ENCODE measurements around the gene DLGAP1.

The DLGAP1 gene

DNA sequence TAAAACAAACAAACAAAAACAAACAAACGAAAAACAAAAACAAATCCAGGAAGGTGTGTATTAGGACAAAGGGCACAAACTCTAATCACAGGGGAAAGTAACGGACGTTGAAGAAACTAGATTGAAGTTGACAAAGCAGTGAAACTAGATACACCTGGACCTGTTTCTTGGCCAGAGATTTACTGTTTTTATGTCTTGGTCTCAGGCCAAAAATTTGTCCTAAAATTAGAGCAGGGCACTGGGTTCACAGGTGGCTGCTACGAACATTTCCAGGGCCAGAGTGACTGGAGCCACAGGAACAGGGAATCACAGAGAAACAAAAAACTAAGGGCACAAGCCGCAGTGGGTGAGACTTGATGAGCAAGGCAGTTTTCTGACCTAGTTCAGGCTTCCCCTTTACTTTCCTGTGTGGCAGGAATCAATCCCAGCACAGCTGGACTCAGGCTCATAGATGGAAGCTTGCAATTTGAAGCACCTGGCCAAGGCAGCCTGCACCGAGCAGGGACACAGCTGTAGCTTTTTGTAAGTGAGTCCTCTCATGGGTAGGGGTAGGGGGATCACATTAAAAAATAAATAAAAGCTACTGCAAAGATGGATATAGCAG lies 329.4 kb downstream of the DLGAP1 start:
- H3K9ac ChIP-seq (ENCODE audit: low read depth, low read length) = peak overlapping the region; percentile 19
- H3K27me3 ChIP-seq (ENCODE audit: control insufficient read depth, insufficient read depth, low read length) = no peaks in the 10 kb centered on the region
- peak overlapping the region; percentile 95 for H3K27ac ChIP-seq (ENCODE audit: low read depth, low read length)
- no peaks in the 10 kb centered on the region for H3K9me3 ChIP-seq (ENCODE audit: control insufficient read depth, insufficient read depth, low read length)
- H3K4me3 ChIP-seq (ENCODE audit: low read depth, low read length) = no peak overlapping the region
- peaks cover 78% of the 10 kb centered on the region for H3K4me1 ChIP-seq (ENCODE audit: control insufficient read depth, insufficient read depth, low read length)
- no peaks in the 10 kb centered on the region for H3K36me3 ChIP-seq (ENCODE audit: control insufficient read depth, insufficient read depth, low read length)

GRCh38 chr18:4125224-4125623 lies 329.9 kb downstream of the DLGAP1 start:
- Histone ChIP-seq H3K4me1 (ENCODE audit: control insufficient read depth, insufficient read depth, low read length) (peaks cover 79% of the 10 kb centered on the region), H3K4me3 (ENCODE audit: low read depth, low read length) (no peak overlapping the region), H3K9ac (ENCODE audit: low read depth, low read length) (peak overlapping the region; percentile 19)

DNA sequence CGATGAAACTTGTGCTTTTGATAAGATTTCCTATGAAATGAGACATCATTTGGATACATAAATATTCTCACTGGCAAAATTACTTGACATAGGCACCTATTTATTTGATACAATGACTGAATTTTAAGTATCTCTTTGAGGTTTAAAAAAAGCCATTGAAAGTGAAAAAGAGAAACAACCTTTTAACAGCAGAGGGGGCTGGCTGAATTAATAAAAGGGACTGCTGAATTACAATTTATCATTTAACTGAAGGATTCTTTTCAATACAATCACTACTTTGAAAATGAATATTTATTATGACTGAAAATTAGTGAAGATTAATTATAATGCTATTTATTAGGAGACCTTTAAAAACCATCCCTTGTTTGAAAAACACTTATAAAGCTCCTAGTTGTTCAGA lies 335.3 kb downstream of the DLGAP1 start:
- Histone ChIP-seq H3K9ac (ENCODE audit: low read depth, low read length) (peak overlapping the region; percentile 52), H3K27me3 (ENCODE audit: control insufficient read depth, insufficient read depth, low read length) (no peaks in the 10 kb centered on the region), H3K4me3 (ENCODE audit: low read depth, low read length) (peak overlapping the region; percentile 40; the same call in 1 of the 2 replicates), H3K4me1 (ENCODE audit: control insufficient read depth, insufficient read depth, low read length) (peaks cover 58% of the 10 kb centered on the region), H3K36me3 (ENCODE audit: control insufficient read depth, insufficient read depth, low read length) (no peaks in the 10 kb centered on the region), H3K9me3 (ENCODE audit: control insufficient read depth, insufficient read depth, low read length) (no peaks in the 10 kb centered on the region), H3K27ac (ENCODE audit: low read depth, low read length) (peak overlapping the region; percentile 96)

More at GRCh38 chr18:4125224-4125623, 329.9 kb downstream of the DLGAP1 start:
- no peaks in the 10 kb centered on the region for H3K9me3 ChIP-seq (ENCODE audit: control insufficient read depth, insufficient read depth, low read length)
- H3K36me3 ChIP-seq (ENCODE audit: control insufficient read depth, insufficient read depth, low read length) = no peaks in the 10 kb centered on the region
- no peaks in the 10 kb centered on the region for H3K27me3 ChIP-seq (ENCODE audit: control insufficient read depth, insufficient read depth, low read length)
- H3K27ac ChIP-seq (ENCODE audit: low read depth, low read length) = peak overlapping the region; percentile 95

- H3K27me3 ChIP-seq (ENCODE audit: control insufficient read depth, insufficient read depth, low read length) = no peaks in the 10 kb centered on the region
- H3K36me3 ChIP-seq (ENCODE audit: control insufficient read depth, insufficient read depth, low read length) = no peaks in the 10 kb centered on the region
- peak overlapping the region; percentile 52 for H3K9ac ChIP-seq (ENCODE audit: low read depth, low read length)
- peak overlapping the region; percentile 96 for H3K27ac ChIP-seq (ENCODE audit: low read depth, low read length)
- H3K4me1 ChIP-seq (ENCODE audit: control insufficient read depth, insufficient read depth, low read length) = peaks cover 52% of the 10 kb centered on the region
- peak overlapping the region; percentile 40; the same call in 1 of the 2 replicates for H3K4me3 ChIP-seq (ENCODE audit: low read depth, low read length)
- H3K9me3 ChIP-seq (ENCODE audit: control insufficient read depth, insufficient read depth, low read length) = no peaks in the 10 kb centered on the region
These were observed 335.9 kb downstream of the DLGAP1 start for GRCh38 chr18:4119127-4119648.

DNA sequence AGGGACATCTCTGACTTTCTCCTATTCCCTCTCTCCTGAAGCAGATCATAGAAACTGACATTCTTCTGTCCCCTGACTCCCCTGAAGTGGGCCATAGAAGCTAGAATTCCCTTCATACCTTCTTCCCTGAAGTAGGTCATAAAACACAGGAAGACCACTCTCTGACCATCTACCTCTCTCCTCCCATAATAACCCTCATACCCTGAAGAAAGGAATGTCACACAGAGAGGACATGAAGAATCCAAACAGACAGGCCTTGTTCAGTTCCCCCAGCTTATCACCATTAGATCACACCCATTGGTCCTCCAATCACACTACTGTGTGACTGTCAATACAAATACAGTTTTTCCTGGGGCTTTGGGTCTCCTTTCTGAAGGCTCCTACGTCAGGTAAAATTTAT lies 347.1 kb downstream of the DLGAP1 start:
- Histone ChIP-seq H3K27ac (ENCODE audit: low read depth, low read length) (peak overlapping the region; percentile 87), H3K27me3 (ENCODE audit: control insufficient read depth, insufficient read depth, low read length) (no peaks in the 10 kb centered on the region), H3K36me3 (ENCODE audit: control insufficient read depth, insufficient read depth, low read length) (no peaks in the 10 kb centered on the region), H3K4me3 (ENCODE audit: low read depth, low read length) (no peak overlapping the region), H3K4me1 (ENCODE audit: control insufficient read depth, insufficient read depth, low read length) (peaks cover 29% of the 10 kb centered on the region), H3K9ac (ENCODE audit: low read depth, low read length) (no peak overlapping the region), H3K9me3 (ENCODE audit: control insufficient read depth, insufficient read depth, low read length) (no peaks in the 10 kb centered on the region)

GRCh38 chr18:4107049-4107467 lies 348.0 kb downstream of the DLGAP1 start:
- H3K9ac ChIP-seq (ENCODE audit: low read depth, low read length) = peak overlapping the region; percentile 59; the same call in 1 of the 2 replicates
- no peak overlapping the region for H3K4me3 ChIP-seq (ENCODE audit: low read depth, low read length)
- peaks cover 29% of the 10 kb centered on the region for H3K4me1 ChIP-seq (ENCODE audit: control insufficient read depth, insufficient read depth, low read length)
- H3K27ac ChIP-seq (ENCODE audit: low read depth, low read length) = peak overlapping the region; percentile 87
- no peaks in the 10 kb centered on the region for H3K36me3 ChIP-seq (ENCODE audit: control insufficient read depth, insufficient read depth, low read length)
- H3K9me3 ChIP-seq (ENCODE audit: control insufficient read depth, insufficient read depth, low read length) = no peaks in the 10 kb centered on the region
- H3K27me3 ChIP-seq (ENCODE audit: control insufficient read depth, insufficient read depth, low read length) = no peaks in the 10 kb centered on the region

GRCh38 chr18:4106407-4107033 lies 348.6 kb downstream of the DLGAP1 start:
- H3K4me1 ChIP-seq (ENCODE audit: control insufficient read depth, insufficient read depth, low read length) = peaks cover 29% of the 10 kb centered on the region
- H3K9me3 ChIP-seq (ENCODE audit: control insufficient read depth, insufficient read depth, low read length) = no peaks in the 10 kb centered on the region
- H3K27ac ChIP-seq (ENCODE audit: low read depth, low read length) = peak overlapping the region; percentile 87
- H3K27me3 ChIP-seq (ENCODE audit: control insufficient read depth, insufficient read depth, low read length) = no peaks in the 10 kb centered on the region
- H3K9ac ChIP-seq (ENCODE audit: low read depth, low read length) = peak overlapping the region; percentile 59; the same call in 1 of the 2 replicates
- no peaks in the 10 kb centered on the region for H3K36me3 ChIP-seq (ENCODE audit: control insufficient read depth, insufficient read depth, low read length)
- H3K4me3 ChIP-seq (ENCODE audit: low read depth, low read length) = no peak overlapping the region

DNA sequence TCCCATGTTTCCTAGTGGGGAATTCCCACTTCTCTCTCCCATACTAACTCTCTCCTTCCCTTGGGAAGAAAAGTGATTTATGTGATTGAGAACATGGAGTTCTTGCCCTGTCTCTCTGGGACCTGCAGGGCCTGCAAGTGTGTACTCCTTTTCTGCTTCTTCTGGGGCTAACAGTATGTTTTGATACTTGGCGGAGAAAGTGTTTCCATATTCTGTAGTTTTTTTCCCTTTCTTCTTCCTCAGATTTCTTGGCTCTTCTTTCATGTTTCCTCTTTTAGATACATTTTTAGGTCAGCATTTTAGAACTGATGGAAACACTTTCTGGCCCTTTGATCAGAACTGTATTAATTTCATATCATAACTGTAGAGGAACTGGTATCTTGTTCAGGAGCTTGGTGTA lies 352.2 kb downstream of the DLGAP1 start:
- Histone ChIP-seq H3K4me3 (ENCODE audit: low read depth, low read length) (no peak overlapping the region), H3K9me3 (ENCODE audit: control insufficient read depth, insufficient read depth, low read length) (peaks cover 10% of the 10 kb centered on the region), H3K9ac (ENCODE audit: low read depth, low read length) (no peak overlapping the region), H3K27me3 (ENCODE audit: control insufficient read depth, insufficient read depth, low read length) (no peaks in the 10 kb centered on the region), H3K27ac (ENCODE audit: low read depth, low read length) (no peak overlapping the region), H3K36me3 (ENCODE audit: control insufficient read depth, insufficient read depth, low read length) (no peaks in the 10 kb centered on the region), H3K4me1 (ENCODE audit: control insufficient read depth, insufficient read depth, low read length) (peaks cover 19% of the 10 kb centered on the region)

DNA sequence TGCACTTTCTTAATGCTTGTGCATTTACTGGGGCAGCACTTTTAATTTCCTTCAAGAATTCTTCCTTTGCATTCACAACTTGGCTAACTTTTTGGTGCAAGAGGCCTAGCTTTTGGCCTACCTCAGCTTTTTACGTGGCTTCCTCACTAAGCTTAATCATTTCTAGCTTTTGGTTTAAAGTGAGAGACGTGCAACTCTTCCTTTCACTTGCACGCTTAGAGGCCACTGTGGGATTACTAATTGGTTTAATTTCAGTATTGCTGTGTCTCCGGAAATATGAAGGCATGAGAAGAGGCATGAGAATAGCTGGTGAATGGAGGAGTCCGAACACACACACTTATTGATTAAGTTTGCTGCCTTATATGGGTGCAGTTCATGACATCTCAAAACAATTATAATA lies 354.1 kb downstream of the DLGAP1 start:
- Histone ChIP-seq H3K9me3 (ENCODE audit: control insufficient read depth, insufficient read depth, low read length) (peaks cover 10% of the 10 kb centered on the region), H3K27me3 (ENCODE audit: control insufficient read depth, insufficient read depth, low read length) (no peaks in the 10 kb centered on the region), H3K9ac (ENCODE audit: low read depth, low read length) (no peak overlapping the region), H3K27ac (ENCODE audit: low read depth, low read length) (no peak overlapping the region), H3K36me3 (ENCODE audit: control insufficient read depth, insufficient read depth, low read length) (no peaks in the 10 kb centered on the region), H3K4me1 (ENCODE audit: control insufficient read depth, insufficient read depth, low read length) (0 out of 2 replicates have a peak, but pooled peaks cover under 1% of the 10 kb centered on the region), H3K4me3 (ENCODE audit: low read depth, low read length) (no peak overlapping the region)

GRCh38 chr18:4096486-4096885 lies 358.6 kb downstream of the DLGAP1 start:
- Histone ChIP-seq H3K9me3 (ENCODE audit: control insufficient read depth, insufficient read depth, low read length) (peaks cover 10% of the 10 kb centered on the region), H3K27ac (ENCODE audit: low read depth, low read length) (no peak overlapping the region), H3K36me3 (ENCODE audit: control insufficient read depth, insufficient read depth, low read length) (no peaks in the 10 kb centered on the region), H3K4me3 (ENCODE audit: low read depth, low read length) (no peak overlapping the region), H3K9ac (ENCODE audit: low read depth, low read length) (no peak overlapping the region), H3K4me1 (ENCODE audit: control insufficient read depth, insufficient read depth, low read length) (peaks cover 18% of the 10 kb centered on the region), H3K27me3 (ENCODE audit: control insufficient read depth, insufficient read depth, low read length) (no peaks in the 10 kb centered on the region)

- no peaks in the 10 kb centered on the region; the same call in 1 of the 2 replicates for H3K9me3 ChIP-seq (ENCODE audit: control insufficient read depth, insufficient read depth, low read length)
- no peaks in the 10 kb centered on the region for H3K27me3 ChIP-seq (ENCODE audit: control insufficient read depth, insufficient read depth, low read length)
- no peak overlapping the region for H3K4me3 ChIP-seq (ENCODE audit: low read depth, low read length)
- H3K9ac ChIP-seq (ENCODE audit: low read depth, low read length) = no peak overlapping the region
- peaks cover 18% of the 10 kb centered on the region for H3K4me1 ChIP-seq (ENCODE audit: control insufficient read depth, insufficient read depth, low read length)
- no peaks in the 10 kb centered on the region for H3K36me3 ChIP-seq (ENCODE audit: control insufficient read depth, insufficient read depth, low read length)
- H3K27ac ChIP-seq (ENCODE audit: low read depth, low read length) = no peak overlapping the region
These were observed 361.4 kb downstream of the DLGAP1 start for GRCh38 chr18:4093676-4094075.

Data from HUES48 (cell line).